Right atrium auricular region (tissue), 2 donors: ENCODE data around the gene ROBO3. TPM values are rescaled to one million over a fixed set of nuclear protein-coding genes. Genes with fewer than 3 reads are reported as not detected.

Experiments
- DNase-seq: peaks from one replicate; pipeline ENCODE4 v3.0.0-alpha.2; 2019; ENCODE audit warnings: low spot score
- H3K27ac ChIP-seq, 2 donors: fragments of 200-600 bp; sonication (generic); 1 replicate in 1 of 2; 2 replicates in 1 of 2; pipeline ENCODE4 v1.5.1; 2016 to 2019
- H3K27me3 ChIP-seq, 2 donors: fragments of 200-600 bp; sonication (generic); one replicate each; pipeline versions ENCODE4 v1.5.1 to v1.6.0; 2017 to 2019
- H3K36me3 ChIP-seq: fragments of 200-600 bp; sonication (generic); one replicate; pipeline ENCODE4 v1.5.1; 2016
- H3K4me1 ChIP-seq, 2 donors: fragments of 200-600 bp; sonication (generic); one replicate each; pipeline versions ENCODE4 v1.5.1 to v1.6.0; 2017 to 2019
- H3K4me3 ChIP-seq, 2 donors: fragments of 200-600 bp; sonication (generic); 1 replicate in 1 of 2; 2 replicates in 1 of 2; pipeline ENCODE4 v1.5.1; 2017 to 2019; ENCODE audit warnings: mild to moderate bottlenecking in 1 of 2, moderate library complexity in 1 of 2
- H3K9me3 ChIP-seq, 2 donors: fragments of 200-600 bp; sonication (generic); one replicate each; pipeline ENCODE4 v1.5.1; 2019
- CTCF ChIP-seq, 2 donors: fragments of 200-600 bp; sonication (generic); IDR thresholded peaks; one replicate each; pipeline ENCODE4 v1.5.1; 2019; ENCODE audit warnings: antibody characterized with exemption in 2 of 2
- total RNA-seq, 2 donors: library from RNA; depleted of rRNA; stranded (reverse); fragments of >200 nt; gene quantifications; one replicate each; pipeline ENCODE4 v1.1.0, GENCODE V29; 2016

Gene ROBO3
- total RNA-seq, 2 donors from 2014 or later, result 6.4 to 10.1 TPM

- no peak for TF ChIP-seq CTCF (IDR thresholded peaks at IDR 0.05)
- Histone ChIP-seq H3K4me3 (peak overlapping the region; percentile 37 to 48), H3K36me3 (peaks cover 5% of the 10 kb centered on the region), H3K27ac (peak overlapping the region; percentile 73 to 81), H3K27me3 (no peaks in the 10 kb centered on the region), H3K4me1 (peaks cover 0 to 85% of the 10 kb centered on the region in 2 donors), H3K9me3 (no peaks in the 10 kb centered on the region)
- DNase-seq, result no peak
Measured at GRCh38 chr11:124895471-124895971, 30.3 kb downstream of the ROBO3 start.

- peaks cover 5% of the 10 kb centered on the region for H3K36me3 ChIP-seq
- DNase-seq, result no peak
- H3K4me3 ChIP-seq, result peak overlapping the region; percentile 37 to 48
- H3K4me1 ChIP-seq, result peaks cover 0 to 83% of the 10 kb centered on the region in 2 donors
- no peak for TF ChIP-seq CTCF (IDR thresholded peaks at IDR 0.05)
- H3K27ac ChIP-seq, result peak overlapping the region; percentile 73 to 81
- no peaks in the 10 kb centered on the region for H3K27me3 ChIP-seq
- H3K9me3 ChIP-seq, result no peaks in the 10 kb centered on the region
Measured at GRCh38 chr11:124896071-124896750, 31.0 kb downstream of the ROBO3 start.

- peaks cover 5% of the 10 kb centered on the region for H3K36me3 ChIP-seq
- DNase-seq, result no peak
- peak overlapping the region; percentile 37 to 48 for H3K4me3 ChIP-seq
- peaks cover 0 to 77% of the 10 kb centered on the region in 2 donors for H3K4me1 ChIP-seq
- no peaks in the 10 kb centered on the region for H3K27me3 ChIP-seq
- H3K27ac ChIP-seq, result peak overlapping the region; percentile 73 to 81
- H3K9me3 ChIP-seq, result no peaks in the 10 kb centered on the region
- TF ChIP-seq CTCF (IDR thresholded peaks at IDR 0.05), result no peak
Measured at GRCh38 chr11:124896821-124897391, 31.7 kb downstream of the ROBO3 start.

- Histone ChIP-seq H3K36me3 (peaks cover 5% of the 10 kb centered on the region), H3K27me3 (no peaks in the 10 kb centered on the region), H3K9me3 (no peaks in the 10 kb centered on the region), H3K4me1 (peaks cover 0 to 68% of the 10 kb centered on the region in 2 donors), H3K4me3 (peak within 1 kb of the TSS; percentile 37 to 48), H3K27ac (peak within 1 kb of the TSS; percentile 73 to 81)
- DNase-seq, result no peak
- TF ChIP-seq CTCF (IDR thresholded peaks at IDR 0.05), result no peak
Measured at GRCh38 chr11:124897674-124898262, 32.5 kb downstream of the ROBO3 start, which contains the start of gene ROBO4. ROBO4 (minus strand) TSS chr11:124897865; CDS start chr11:124897795, 70 bp downstream.

GRCh38 chr11:124898263-124898680 lies 33.0 kb downstream of the ROBO3 start:
- TF ChIP-seq CTCF (IDR thresholded peaks at IDR 0.05), result no peak
- Histone ChIP-seq H3K36me3 (peaks cover 5% of the 10 kb centered on the region), H3K27ac (peak overlapping the region; percentile 73 to 81), H3K27me3 (no peaks in the 10 kb centered on the region), H3K9me3 (no peaks in the 10 kb centered on the region), H3K4me1 (peaks cover 0 to 63% of the 10 kb centered on the region in 2 donors), H3K4me3 (peak overlapping the region in 1 of 2 donors; percentile 48)
- DNase-seq, result no peak
